Lung (tissue), 12 donors: ENCODE results near the gene ANKRD29. TPM values are rescaled to one million over a fixed set of nuclear protein-coding genes. Genes with fewer than 3 reads are reported as not detected.
"Not testable (repeated sequence)": the region's sequence is repeated elsewhere in the genome, so short reads cannot be mapped to it uniquely, and the experiment has no call there.

Experiments used
- ATAC-seq: fragments of 200-7000 bp; cut with Tn5 transposase; one replicate; pipeline ENCODE4 v1.9.1; 2020; ENCODE audit warnings: moderate number of reproducible peaks; ENCODE audit not compliant: insufficient read depth, low FRiP score
- DNase-seq, 3 donors: peaks; one replicate each; pipeline ENCODE4 v3.0.0-alpha.2; 2013 to 2017
- H3K27ac ChIP-seq, 2 donors: one replicate each; pipeline ENCODE4 v1.5.1; 2013; ENCODE audit warnings: mild to moderate bottlenecking in 2 of 2, moderate library complexity in 2 of 2, control low read depth in 1 of 2, inconsistent platforms in 1 of 2, low read depth in 1 of 2, low read length in 1 of 2
- H3K27me3 ChIP-seq, 3 donors: one replicate each; pipeline ENCODE4 v1.5.1; 2013; ENCODE audit warnings: low read length in 2 of 3; ENCODE audit not compliant: control insufficient read depth in 3 of 3, insufficient read depth in 3 of 3
- H3K36me3 ChIP-seq, 4 donors: one replicate each; pipeline ENCODE4 v1.5.1; 2013; ENCODE audit warnings: low read length in 4 of 4, mild to moderate bottlenecking in 1 of 4, moderate library complexity in 1 of 4; ENCODE audit not compliant: control insufficient read depth in 4 of 4, insufficient read depth in 4 of 4
- H3K4me1 ChIP-seq, 5 donors: one replicate each; pipeline ENCODE4 v1.5.1; 2013; ENCODE audit warnings: low read length in 5 of 5, mild to moderate bottlenecking in 2 of 5, moderate library complexity in 1 of 5; ENCODE audit not compliant: control insufficient read depth in 5 of 5, insufficient read depth in 5 of 5
- H3K4me3 ChIP-seq: one replicate; pipeline ENCODE4 v1.5.1; 2013; ENCODE audit warnings: mild to moderate bottlenecking, control low read depth, moderate library complexity
- H3K9ac ChIP-seq, 2 donors: one replicate each; pipeline ENCODE4 v1.5.1; 2013; ENCODE audit warnings: low read length in 2 of 2, control low read depth in 1 of 2; ENCODE audit not compliant: insufficient read depth in 1 of 2
- H3K9me3 ChIP-seq, 4 donors: one replicate each; pipeline ENCODE4 v1.5.1; 2013; ENCODE audit warnings: low read length in 3 of 4, mild to moderate bottlenecking in 1 of 4, moderate library complexity in 1 of 4; ENCODE audit not compliant: control insufficient read depth in 4 of 4, insufficient read depth in 3 of 4
- CTCF ChIP-seq: IDR thresholded peaks from 2 replicates; pipeline ENCODE4 v1.5.1; 2012; ENCODE audit warnings: mild to moderate bottlenecking; ENCODE audit errors: control extremely low read depth, extremely low read depth
- WGBS, 2 donors: extraction: QIAGEN DNeasy Blood & Tissue Kit; methylation state at CpG; one replicate each; pipeline ENCODE4 v1.1.7; 2013; 5-methylcytosine and 5-hydroxymethylcytosine counted together
- polyA plus RNA-seq, 2 donors: library from polyadenylated mRNA; stranded (reverse); fragments of 200-250 nt; gene quantifications; one replicate each; pipeline ENCODE4 v1.2.1, GENCODE V29; 2013
- total RNA-seq, 2 donors: library from RNA; depleted of rRNA in 1 of 2; stranded (reverse); fragments of >200 nt in 1 of 2; gene quantifications; one replicate each; pipeline ENCODE4 v1.2.1, GENCODE V29; 2014 to 2021
- donor health status: control.
- donor health status: control.
- donor health status: Bipolar disorder and iron deficiency.
- donor health status: healthy.
- donor health status: DM: yes; HTN: yes; CAD: no.

Gene ANKRD29
- total and polyA plus RNA-seq, 4 donors, result 12.5 to 60.9 (median 43.0) TPM

- ATAC-seq (no peak), DNase-seq (no peak)
- no peaks in the 10 kb centered on the region for H3K27me3 ChIP-seq
- no peak overlapping the region for H3K27ac ChIP-seq
- peaks cover 0 to 26% (median 11%) of the 10 kb centered on the region in 5 donors for H3K4me1 ChIP-seq
- 64 to 84% methylated on average over 3 of the region's 3 CpGs for whole genome bisulfite sequencing, 2 donors
- TF ChIP-seq CTCF, result no peak
- H3K4me3 ChIP-seq, result no peak overlapping the region
- H3K9me3 ChIP-seq, result no peaks in the 10 kb centered on the region
- no peak overlapping the region for H3K9ac ChIP-seq
- H3K36me3 ChIP-seq, result peaks cover 0 to 42% (median 17%) of the 10 kb centered on the region in 4 donors
These were observed 96.7 kb downstream of the ANKRD29 start for GRCh38 chr18:23565916-23566547.

- no peak for TF ChIP-seq CTCF
- Histone ChIP-seq H3K9ac (no peak overlapping the region), H3K27ac (no peak overlapping the region), H3K9me3 (no peaks in the 10 kb centered on the region), H3K36me3 (peaks cover 4 to 34% (median 18%) of the 10 kb centered on the region in 4 donors), H3K27me3 (no peaks in the 10 kb centered on the region), H3K4me3 (no peak overlapping the region), H3K4me1 (peaks cover 0 to 15% (median 6%) of the 10 kb centered on the region in 5 donors)
- DNase-seq, result no peak
- WGBS, 2 donors, result 97 to 98% methylated on average over 2 of the region's 2 CpGs
- no peak for ATAC-seq
These were observed 99.2 kb downstream of the ANKRD29 start for GRCh38 chr18:23563377-23564043.

- DNase-seq, result no peak
- Histone ChIP-seq H3K9ac (no peak overlapping the region), H3K36me3 (peaks cover 8 to 37% (median 26%) of the 10 kb centered on the region in 4 donors), H3K9me3 (no peaks in the 10 kb centered on the region), H3K27me3 (no peaks in the 10 kb centered on the region), H3K4me3 (no peak overlapping the region), H3K27ac (no peak overlapping the region), H3K4me1 (peaks cover 0 to 3% (median 0%) of the 10 kb centered on the region in 5 donors)
- TF ChIP-seq CTCF, result no peak
- ATAC-seq, result no peak
- WGBS, 2 donors, result 88 to 97% methylated on average over 4 of the region's 4 CpGs
These were observed 102.5 kb downstream of the ANKRD29 start for GRCh38 chr18:23560186-23560585.

GRCh38 chr18:23557511-23557910 lies 105.2 kb downstream of the ANKRD29 start:
- ATAC-seq, H3K4me3 ChIP-seq, H3K9me3 ChIP-seq, H3K27ac ChIP-seq, H3K4me1 ChIP-seq, DNase-seq, H3K9ac ChIP-seq, H3K27me3 ChIP-seq: not testable (repeated sequence)
- peaks cover 15 to 50% (median 40%) of the 10 kb centered on the region in 4 donors for H3K36me3 ChIP-seq
- WGBS, 2 donors, result 93 to 95% methylated on average over 8 of the region's 8 CpGs
